ENCODE results near the gene BRINP3.

The BRINP3 gene

DNA sequence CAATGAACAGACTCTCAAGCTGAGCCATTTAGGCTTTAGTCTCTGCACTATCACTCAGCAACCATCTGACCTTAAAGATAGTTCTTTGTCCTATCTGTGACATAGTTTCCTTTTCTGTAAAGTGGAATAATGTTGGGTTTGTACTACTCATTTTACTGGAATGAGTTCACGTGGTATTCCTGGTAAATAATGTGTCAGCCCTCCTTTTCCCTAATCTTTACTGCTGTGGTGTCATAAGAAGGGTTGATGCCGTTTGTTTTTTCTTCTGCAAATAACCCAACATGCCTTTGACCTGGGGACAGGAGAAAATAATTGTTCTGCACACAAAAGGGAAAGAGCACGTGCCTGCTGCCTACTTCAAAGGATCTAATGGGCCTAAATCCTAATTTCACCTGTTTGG, 297.8 kb downstream of the BRINP3 start:
- Histone ChIP-seq H3K36me3 (no peaks in the 10 kb centered on the region), H3K27me3 (no peaks in the 10 kb centered on the region), H3K4me1 (no peaks in the 10 kb centered on the region; the same call in 1 of the 2 replicates), H3K9me3 (no peaks in the 10 kb centered on the region), H3K4me3 (ENCODE audit: low read depth, low read length) (no peak overlapping the region)
- no peak for DNase-seq
- no peak for TF ChIP-seq CTCF (IDR thresholded peaks at IDR 0.05; ENCODE audit: low read depth, low read length)

GRCh38 chr1:190178827-190179226, 298.8 kb downstream of the BRINP3 start:
- no peak for TF ChIP-seq CTCF (IDR thresholded peaks at IDR 0.05; ENCODE audit: low read depth, low read length)
- Histone ChIP-seq H3K9me3 (no peaks in the 10 kb centered on the region), H3K27me3 (no peaks in the 10 kb centered on the region), H3K4me1 (no peaks in the 10 kb centered on the region; the same call in 1 of the 2 replicates), H3K4me3 (ENCODE audit: low read depth, low read length) (no peak overlapping the region), H3K36me3 (no peaks in the 10 kb centered on the region)
- no peak for DNase-seq

GRCh38 chr1:190177555-190177954, 300.1 kb downstream of the BRINP3 start:
- Histone ChIP-seq H3K27me3 (no peaks in the 10 kb centered on the region), H3K4me1 (no peaks in the 10 kb centered on the region; the same call in 1 of the 2 replicates), H3K4me3 (ENCODE audit: low read depth, low read length) (no peak overlapping the region), H3K36me3 (no peaks in the 10 kb centered on the region), H3K9me3 (no peaks in the 10 kb centered on the region)
- no peak for TF ChIP-seq CTCF (IDR thresholded peaks at IDR 0.05; ENCODE audit: low read depth, low read length)
- no peak for DNase-seq

GRCh38 chr1:190176776-190177175, 300.9 kb downstream of the BRINP3 start:
- Histone ChIP-seq H3K9me3 (no peaks in the 10 kb centered on the region), H3K27me3 (no peaks in the 10 kb centered on the region), H3K36me3 (no peaks in the 10 kb centered on the region), H3K4me3 (ENCODE audit: low read depth, low read length) (no peak overlapping the region), H3K4me1 (no peaks in the 10 kb centered on the region; the same call in 1 of the 2 replicates)
- TF ChIP-seq CTCF (IDR thresholded peaks at IDR 0.05; ENCODE audit: low read depth, low read length), result no peak
- DNase-seq, result no peak

DNA sequence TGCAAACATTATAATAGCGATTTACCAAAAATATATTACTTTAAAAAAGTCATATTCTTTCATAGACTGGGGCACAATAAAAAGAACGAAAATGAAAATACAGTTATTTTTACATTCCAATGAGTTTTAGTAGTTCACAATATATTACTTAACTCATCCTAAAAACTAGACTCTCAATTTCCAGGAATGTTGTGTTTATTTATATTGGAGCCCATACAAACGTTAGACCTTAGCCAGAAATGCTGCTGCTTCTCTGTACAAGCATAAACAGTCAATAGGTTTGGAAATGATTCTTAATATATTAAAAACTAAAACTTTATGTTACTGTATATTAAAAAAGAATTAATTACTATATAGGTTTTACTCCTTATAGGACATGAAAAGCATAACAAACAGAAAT, 302.3 kb downstream of the BRINP3 start:
- Histone ChIP-seq H3K27me3 (no peaks in the 10 kb centered on the region), H3K4me3 (ENCODE audit: low read depth, low read length) (no peak overlapping the region), H3K9me3 (no peaks in the 10 kb centered on the region), H3K4me1 (no peaks in the 10 kb centered on the region; the same call in 1 of the 2 replicates), H3K36me3 (no peaks in the 10 kb centered on the region)
- no peak for DNase-seq
- no peak for TF ChIP-seq CTCF (IDR thresholded peaks at IDR 0.05; ENCODE audit: low read depth, low read length)

- Histone ChIP-seq H3K4me1 (peaks cover 3% of the 10 kb centered on the region; the same call in 1 of the 2 replicates), H3K27me3 (no peaks in the 10 kb centered on the region), H3K4me3 (ENCODE audit: low read depth, low read length) (peak overlapping the region; percentile 35), H3K9me3 (no peaks in the 10 kb centered on the region), H3K36me3 (no peaks in the 10 kb centered on the region)
- no peak for TF ChIP-seq CTCF (IDR thresholded peaks at IDR 0.05; ENCODE audit: low read depth, low read length)
- DNase-seq, result peak; percentile 10
Observed at GRCh38 chr1:190172651-190173430, 304.8 kb downstream of the BRINP3 start.
